ENCODE data around the gene TXNDC5. TPM values are rescaled to one million over a fixed set of nuclear protein-coding genes. Genes with fewer than 3 reads are reported as not detected.

The TXNDC5 gene
- total RNA-seq, 4 donors from 2014 or later, result 51.9 to 125 (median 104) TPM

DNA sequence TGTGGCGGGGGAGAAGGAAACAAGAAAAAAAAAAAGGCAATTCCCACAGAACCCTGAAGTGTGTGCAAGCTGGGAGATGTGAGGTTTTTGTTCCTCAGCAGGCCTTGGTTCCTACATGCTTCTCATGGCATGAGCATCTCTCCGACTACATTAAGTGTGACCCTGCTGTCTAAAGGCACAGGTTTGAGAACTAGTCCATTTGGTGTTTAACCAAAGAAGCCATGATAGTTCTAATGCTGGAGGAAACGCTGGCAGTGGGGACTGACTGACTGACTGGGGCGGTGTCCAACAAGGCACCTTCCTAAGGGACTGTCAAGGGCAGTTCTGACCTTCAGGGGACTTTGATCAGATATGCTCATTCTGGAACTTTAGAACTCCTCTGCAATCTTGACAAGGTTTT, 3.8 kb downstream of the TXNDC5 start:
- intact Hi-C loops (cut with DNase I), result no loop called here
- no peaks in the 10 kb centered on the region for H3K27me3 ChIP-seq
- DNase-seq, result no peak
- 90 to 95% methylated on average over 4 of the region's 4 CpGs for WGBS, 2 donors
- no peak for TF ChIP-seq CTCF (IDR thresholded peaks at IDR 0.05)
- no peaks in the 10 kb centered on the region for H3K9me3 ChIP-seq
- peaks cover 11 to 31% (median 11%) of the 10 kb centered on the region in 3 donors for H3K36me3 ChIP-seq
- no peak overlapping the region for H3K27ac ChIP-seq
- H3K4me1 ChIP-seq, result peaks cover 23 to 59% (median 31%) of the 10 kb centered on the region in 3 donors
- H3K4me3 ChIP-seq, result no peak overlapping the region

GRCh38 chr6:7905416-7905815, 5.2 kb downstream of the TXNDC5 start:
- H3K4me1 ChIP-seq, result peaks cover 16 to 53% (median 30%) of the 10 kb centered on the region in 3 donors
- 78 to 92% methylated on average over 2 of the region's 2 CpGs for WGBS, 2 donors
- H3K9me3 ChIP-seq, result no peaks in the 10 kb centered on the region
- no peaks in the 10 kb centered on the region for H3K27me3 ChIP-seq
- peaks cover 11 to 44% (median 11%) of the 10 kb centered on the region in 3 donors for H3K36me3 ChIP-seq
- H3K4me3 ChIP-seq, result no peak overlapping the region
- intact Hi-C loops (cut with DNase I), result no loop called here
- H3K27ac ChIP-seq, result no peak overlapping the region
- DNase-seq, result no peak
- TF ChIP-seq POLR2A (IDR thresholded peaks at IDR 0.05), result no peak

- no peak for TF ChIP-seq CTCF (IDR thresholded peaks at IDR 0.05)
- no peak for TF ChIP-seq POLR2A (IDR thresholded peaks at IDR 0.05)
- no peaks in the 10 kb centered on the region for H3K27me3 ChIP-seq
- H3K36me3 ChIP-seq, result peaks cover 11 to 51% (median 11%) of the 10 kb centered on the region in 3 donors
- DNase-seq, result no peak
- intact Hi-C loops (cut with DNase I), result no loop called here
- no peaks in the 10 kb centered on the region for H3K9me3 ChIP-seq
- peaks cover 16 to 52% (median 30%) of the 10 kb centered on the region in 3 donors for H3K4me1 ChIP-seq
- H3K27ac ChIP-seq, result no peak overlapping the region
- no peak overlapping the region for H3K4me3 ChIP-seq
- WGBS, 2 donors, result 67 to 88% methylated on average over 4 to 5 of the region's 5 CpGs
Observed at GRCh38 chr6:7904654-7905319, 5.8 kb downstream of the TXNDC5 start.

- Histone ChIP-seq H3K4me3 (no peak overlapping the region), H3K36me3 (peaks cover 14 to 62% (median 16%) of the 10 kb centered on the region in 3 donors), H3K27ac (no peak overlapping the region), H3K9me3 (no peaks in the 10 kb centered on the region), H3K27me3 (no peaks in the 10 kb centered on the region), H3K4me1 (peaks cover 11 to 41% (median 21%) of the 10 kb centered on the region in 3 donors)
- DNase-seq, result no peak
- TF ChIP-seq CTCF (IDR thresholded peaks at IDR 0.05), result no peak
- no peak for TF ChIP-seq POLR2A (IDR thresholded peaks at IDR 0.05)
- 75 to 93% methylated on average over 3 of the region's 3 CpGs for WGBS, 2 donors
- intact Hi-C loops (cut with DNase I), result no loop called here
Observed at GRCh38 chr6:7903673-7904072, 6.9 kb downstream of the TXNDC5 start.

GRCh38 chr6:7902867-7903266, 7.7 kb downstream of the TXNDC5 start:
- H3K27me3 ChIP-seq, result no peaks in the 10 kb centered on the region
- H3K4me3 ChIP-seq, result no peak overlapping the region
- peaks cover 11 to 36% (median 18%) of the 10 kb centered on the region in 3 donors for H3K4me1 ChIP-seq
- TF ChIP-seq CTCF (IDR thresholded peaks at IDR 0.05) (no peak), POLR2A (IDR thresholded peaks at IDR 0.05) (no peak)
- WGBS, 2 donors, result 100% methylated on average over 1 of the region's 1 CpG
- H3K9me3 ChIP-seq, result no peaks in the 10 kb centered on the region
- peaks cover 17 to 70% (median 20%) of the 10 kb centered on the region in 3 donors for H3K36me3 ChIP-seq
- H3K27ac ChIP-seq, result no peak overlapping the region
- intact Hi-C loops (cut with DNase I), result no loop called here
- no peak for DNase-seq

All from esophagus squamous epithelium (tissue), 5 donors.